ENCODE data around the gene SIPA1L3.

The SIPA1L3 gene

DNA sequence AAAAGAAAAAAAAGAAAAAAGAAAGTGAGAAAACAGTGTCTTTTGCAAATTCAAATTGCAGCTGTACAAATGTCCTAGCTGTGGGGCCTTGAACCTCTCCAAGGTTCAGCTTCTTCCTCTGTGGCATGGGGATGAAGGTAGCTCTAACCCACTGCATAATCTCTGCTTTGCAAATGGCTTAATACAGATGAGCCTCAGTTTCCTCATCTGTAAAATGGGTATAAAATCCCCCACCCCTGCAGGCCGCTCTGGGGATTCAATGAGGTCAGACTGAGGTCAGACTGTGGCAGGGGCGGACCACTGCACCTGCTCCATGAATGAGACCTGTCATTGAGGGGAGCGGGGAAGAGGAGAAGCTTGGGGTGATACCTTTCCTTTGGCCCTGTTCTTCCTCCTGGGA is 311.2 kb downstream of the SIPA1L3 start:
- TF ChIP-seq, protein P1, sequence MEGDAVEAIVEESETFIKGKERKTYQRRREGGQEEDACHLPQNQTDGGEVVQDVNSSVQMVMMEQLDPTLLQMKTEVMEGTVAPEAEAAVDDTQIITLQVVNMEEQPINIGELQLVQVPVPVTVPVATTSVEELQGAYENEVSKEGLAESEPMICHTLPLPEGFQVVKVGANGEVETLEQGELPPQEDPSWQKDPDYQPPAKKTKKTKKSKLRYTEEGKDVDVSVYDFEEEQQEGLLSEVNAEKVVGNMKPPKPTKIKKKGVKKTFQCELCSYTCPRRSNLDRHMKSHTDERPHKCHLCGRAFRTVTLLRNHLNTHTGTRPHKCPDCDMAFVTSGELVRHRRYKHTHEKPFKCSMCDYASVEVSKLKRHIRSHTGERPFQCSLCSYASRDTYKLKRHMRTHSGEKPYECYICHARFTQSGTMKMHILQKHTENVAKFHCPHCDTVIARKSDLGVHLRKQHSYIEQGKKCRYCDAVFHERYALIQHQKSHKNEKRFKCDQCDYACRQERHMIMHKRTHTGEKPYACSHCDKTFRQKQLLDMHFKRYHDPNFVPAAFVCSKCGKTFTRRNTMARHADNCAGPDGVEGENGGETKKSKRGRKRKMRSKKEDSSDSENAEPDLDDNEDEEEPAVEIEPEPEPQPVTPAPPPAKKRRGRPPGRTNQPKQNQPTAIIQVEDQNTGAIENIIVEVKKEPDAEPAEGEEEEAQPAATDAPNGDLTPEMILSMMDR (IDR thresholded peaks at IDR 0.05; ENCODE audit: control insufficient read depth, insufficient read depth, low read depth, low read length, missing control alignments) = no peak
- DNase-seq (ENCODE audit: low read depth) = no peak
- no peak overlapping the region for H3K4me3 ChIP-seq (ENCODE audit: control insufficient read depth, low read depth, low read length)

DNA sequence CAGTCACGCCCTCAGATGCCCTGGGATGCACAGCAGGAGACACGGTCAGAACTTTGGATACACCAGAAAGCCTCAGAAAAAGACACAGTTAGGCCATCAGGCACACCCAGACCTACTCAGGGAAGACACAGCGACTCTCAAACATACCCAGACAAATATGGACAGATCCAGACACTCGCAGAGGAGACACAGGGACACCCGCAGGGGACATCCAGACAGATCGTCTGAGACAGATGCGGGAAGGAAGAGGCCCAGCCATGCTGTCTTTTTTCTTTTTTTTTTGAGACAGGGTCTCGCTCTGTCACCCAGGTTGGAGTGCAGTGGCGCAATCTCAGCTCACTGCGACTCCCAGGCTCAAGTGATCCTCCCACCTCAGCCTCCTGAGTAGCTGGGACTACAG is 312.2 kb downstream of the SIPA1L3 start:
- DNase-seq (ENCODE audit: low read depth) = no peak
- TF ChIP-seq, protein P1 (IDR thresholded peaks at IDR 0.05; ENCODE audit: control insufficient read depth, insufficient read depth, low read depth, low read length, missing control alignments) = no peak

DNA sequence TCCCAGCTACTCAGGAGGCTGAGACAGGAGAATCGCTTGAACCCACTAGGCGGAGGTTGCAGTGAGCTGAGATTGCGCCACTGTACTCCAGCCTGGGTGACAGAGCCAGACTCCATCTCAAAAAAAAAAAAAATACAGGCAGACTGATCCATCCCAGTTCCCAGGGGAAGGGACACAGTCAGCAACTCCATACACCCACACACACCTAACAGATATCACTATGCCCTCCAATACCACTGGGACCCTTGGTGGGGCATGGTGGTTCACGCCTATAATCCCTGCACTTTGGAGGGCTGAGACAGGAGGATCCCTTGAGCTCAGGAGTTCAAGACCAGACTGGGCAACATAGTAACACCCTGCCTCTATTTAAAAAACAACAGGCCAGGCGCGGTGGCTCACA is 314.4 kb downstream of the SIPA1L3 start:
- H3K4me3 ChIP-seq (ENCODE audit: control insufficient read depth, low read depth, low read length) = no peak overlapping the region
- DNase-seq (ENCODE audit: low read depth) = no peak
- TF ChIP-seq, protein P1 (IDR thresholded peaks at IDR 0.05; ENCODE audit: control insufficient read depth, insufficient read depth, low read depth, low read length, missing control alignments) = no peak

More for the DNA sequence above, 312.2 kb downstream of the SIPA1L3 start:
- H3K4me3 ChIP-seq (ENCODE audit: control insufficient read depth, low read depth, low read length) = no peak overlapping the region

DNA sequence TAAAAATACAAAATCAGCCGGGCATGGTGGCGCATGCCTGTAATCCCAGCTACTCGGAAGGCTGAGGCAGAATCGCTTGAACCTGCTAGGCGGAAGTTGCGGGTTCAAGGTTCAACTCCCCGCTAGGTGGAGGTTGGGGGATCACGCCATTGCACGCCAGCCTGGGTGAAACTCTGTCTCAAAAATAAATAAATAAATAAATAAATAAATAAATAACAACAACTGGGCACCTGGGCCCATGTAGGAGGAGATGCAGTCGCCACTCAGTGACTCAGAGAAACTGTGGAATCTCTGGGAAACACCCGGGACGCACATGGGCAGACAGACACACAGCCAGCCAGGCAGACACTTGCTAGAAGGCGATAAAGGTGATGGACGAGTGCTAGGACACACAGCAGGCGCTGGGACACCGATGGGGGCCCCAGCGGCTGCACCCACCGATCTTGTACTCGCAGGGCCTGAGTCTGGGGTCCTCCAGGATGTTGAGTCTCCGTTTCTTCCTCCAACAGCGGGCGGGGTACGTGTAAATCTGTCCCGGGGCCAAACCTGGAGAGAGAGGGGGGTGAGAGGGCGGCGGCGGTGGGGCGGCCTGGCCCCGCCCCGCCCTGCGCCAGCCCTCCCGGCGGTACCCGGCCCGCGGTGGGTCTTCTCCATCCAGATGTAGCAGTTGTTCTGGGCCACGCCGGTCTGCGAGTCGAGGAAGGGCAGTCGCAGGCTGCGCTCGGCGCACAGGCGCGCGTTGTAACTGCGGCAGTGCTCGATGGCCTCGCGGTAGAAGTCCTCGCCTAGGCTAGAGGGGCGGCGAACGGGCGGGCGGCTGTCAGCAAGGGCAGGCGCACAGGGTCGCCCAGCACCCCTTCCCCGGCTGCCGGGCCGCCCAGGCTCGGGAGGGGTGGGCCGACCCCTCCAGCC is 315.2 kb downstream of the SIPA1L3 start:
- no peak for DNase-seq (ENCODE audit: low read depth)
- TF ChIP-seq, protein P1 (IDR thresholded peaks at IDR 0.05; ENCODE audit: control insufficient read depth, insufficient read depth, low read depth, low read length, missing control alignments) = no peak
- no peak overlapping the region for H3K4me3 ChIP-seq (ENCODE audit: control insufficient read depth, low read depth, low read length)

DNA sequence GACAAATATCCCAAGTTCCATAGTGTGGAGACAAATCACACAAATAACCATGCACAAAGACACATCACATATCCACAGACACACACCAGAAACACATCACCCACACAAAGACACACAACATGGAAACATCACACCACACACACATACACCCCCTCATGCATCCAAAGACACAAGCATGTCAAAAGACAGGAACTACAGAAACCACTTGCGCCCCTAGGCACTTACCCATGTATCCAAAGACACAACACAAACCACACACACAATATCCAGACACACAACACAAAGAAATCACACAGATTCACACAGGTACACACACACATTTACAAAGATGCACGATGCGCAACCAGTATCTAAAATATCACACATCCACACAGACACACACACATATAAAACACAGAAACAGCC is 316.1 kb downstream of the SIPA1L3 start:
- TF ChIP-seq, protein P1 (IDR thresholded peaks at IDR 0.05; ENCODE audit: control insufficient read depth, insufficient read depth, low read depth, low read length, missing control alignments) = no peak
- no peak overlapping the region for H3K4me3 ChIP-seq (ENCODE audit: control insufficient read depth, low read depth, low read length)
- DNase-seq (ENCODE audit: low read depth) = no peak

DNA sequence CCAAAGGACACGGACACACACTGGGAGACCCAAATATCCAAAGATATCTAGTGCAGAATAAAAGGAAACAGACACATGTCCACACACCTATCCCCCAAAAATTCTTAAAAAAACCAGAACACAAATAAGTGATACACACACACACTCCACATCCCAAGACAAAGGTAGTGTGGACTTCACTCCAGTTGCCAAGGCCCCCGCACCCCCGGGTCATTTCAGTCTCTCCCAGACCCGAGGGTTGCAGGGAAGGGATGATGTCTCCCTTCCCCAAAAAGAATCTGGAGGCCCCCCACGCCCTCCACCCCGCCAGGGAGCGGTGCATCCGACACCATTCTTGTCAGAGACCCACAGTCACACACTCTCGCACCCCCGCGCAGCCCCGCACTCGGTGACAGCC is 316.6 kb downstream of the SIPA1L3 start:
- TF ChIP-seq, protein P1 (IDR thresholded peaks at IDR 0.05; ENCODE audit: control insufficient read depth, insufficient read depth, low read depth, low read length, missing control alignments) = no peak
- DNase-seq (ENCODE audit: low read depth) = no peak
- peak overlapping the region; percentile 69 for H3K4me3 ChIP-seq (ENCODE audit: control insufficient read depth, low read depth, low read length)

All from AG09309 (cell line).